Measurements from ENCODE around the gene PAX6.

PAX6 gene

DNA sequence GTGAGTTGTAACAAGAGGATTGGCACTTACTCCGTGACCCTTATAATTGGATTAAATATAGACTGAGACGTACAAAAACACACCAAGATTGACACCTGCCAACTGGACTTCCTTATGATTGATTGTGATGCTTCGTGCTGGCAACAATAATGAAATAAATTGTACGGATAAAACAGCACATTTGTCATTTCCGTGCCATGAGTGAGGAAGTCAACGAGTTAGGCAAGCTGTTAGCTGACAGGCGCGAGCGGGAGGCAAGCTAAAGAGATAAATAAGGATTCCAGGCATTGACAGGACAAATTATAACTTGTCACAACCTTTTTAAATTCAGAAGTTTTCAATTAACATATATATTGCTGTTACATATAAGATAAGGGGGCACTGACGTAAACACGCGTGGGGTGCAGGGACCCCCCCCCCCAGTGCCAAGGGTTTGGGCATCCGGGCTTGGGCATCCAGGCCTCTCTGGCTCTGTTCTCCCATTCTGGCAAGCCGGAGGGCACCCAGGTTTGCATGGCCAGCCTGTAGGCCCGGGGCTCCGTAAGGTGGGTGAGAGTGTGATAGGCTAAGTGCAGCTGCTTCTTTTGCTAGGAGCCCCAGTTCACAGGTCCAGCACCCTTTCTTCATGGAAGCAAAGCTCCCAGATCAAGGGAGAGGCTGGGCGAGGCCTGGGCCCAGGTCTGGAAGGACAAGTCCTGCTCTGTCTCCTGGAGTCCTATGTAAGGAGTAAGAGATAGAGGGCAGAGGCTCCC lies 11.2 kb upstream of the PAX6 start:
- peaks cover 19% of the 10 kb centered on the region for H3K4me1 ChIP-seq (ENCODE audit: control insufficient read depth, insufficient read depth, low read length)
- no peak for DNase-seq (ENCODE audit: low read depth, low spot score)
- H3K36me3 ChIP-seq (ENCODE audit: control insufficient read depth, insufficient read depth, low read length): no peaks in the 10 kb centered on the region
- no CpG with 5 or more reads among the region's 17 CpGs for WGBS (ENCODE audit: insufficient coverage, insufficient read length)
- H3K9me3 ChIP-seq (ENCODE audit: control insufficient read depth, insufficient read depth, low read length): no peaks in the 10 kb centered on the region
- H3K4me3 ChIP-seq (ENCODE audit: low read length): no peak overlapping the region
- peaks cover 74% of the 10 kb centered on the region for H3K27me3 ChIP-seq (ENCODE audit: control insufficient read depth, insufficient read depth, low read length)
- H3K27ac ChIP-seq (ENCODE audit: low read length): no peak overlapping the region

DNA sequence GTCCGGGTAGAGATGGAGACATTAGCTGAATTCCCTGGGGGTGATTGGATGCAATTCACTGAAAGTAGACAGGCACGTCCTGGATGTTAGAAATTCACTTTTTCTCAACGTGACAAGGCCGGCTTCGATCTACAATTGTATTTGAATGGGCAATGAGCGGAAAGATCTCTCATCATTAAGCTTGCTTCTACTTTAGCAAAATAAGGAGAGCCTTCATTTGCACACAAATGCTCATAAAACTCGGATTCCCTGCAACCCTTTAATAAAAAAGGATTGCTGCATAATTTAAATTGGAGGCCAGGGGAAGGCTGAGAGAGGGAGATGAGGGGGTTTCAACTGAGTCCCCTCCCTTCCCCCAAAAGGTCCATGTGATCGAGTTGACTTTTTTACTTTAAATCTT lies 10.6 kb upstream of the PAX6 start:
- no peak overlapping the region for H3K4me3 ChIP-seq (ENCODE audit: low read length)
- H3K27ac ChIP-seq (ENCODE audit: low read length): no peak overlapping the region
- peaks cover 76% of the 10 kb centered on the region for H3K27me3 ChIP-seq (ENCODE audit: control insufficient read depth, insufficient read depth, low read length)
- no peaks in the 10 kb centered on the region for H3K36me3 ChIP-seq (ENCODE audit: control insufficient read depth, insufficient read depth, low read length)
- WGBS (ENCODE audit: insufficient coverage, insufficient read length): no CpG with 5 or more reads among the region's 8 CpGs
- no peaks in the 10 kb centered on the region for H3K9me3 ChIP-seq (ENCODE audit: control insufficient read depth, insufficient read depth, low read length)
- no peak for DNase-seq (ENCODE audit: low read depth, low spot score)
- peaks cover 21% of the 10 kb centered on the region for H3K4me1 ChIP-seq (ENCODE audit: control insufficient read depth, insufficient read depth, low read length)

GRCh38 chr11:31821235-31821764 lies 10.2 kb upstream of the PAX6 start:
- H3K27ac ChIP-seq (ENCODE audit: low read length): no peak overlapping the region
- no peak for DNase-seq (ENCODE audit: low read depth, low spot score)
- H3K9me3 ChIP-seq (ENCODE audit: control insufficient read depth, insufficient read depth, low read length): no peaks in the 10 kb centered on the region
- H3K4me3 ChIP-seq (ENCODE audit: low read length): no peak overlapping the region
- no CpG with 5 or more reads among the region's 5 CpGs for WGBS (ENCODE audit: insufficient coverage, insufficient read length)
- peaks cover 76% of the 10 kb centered on the region for H3K27me3 ChIP-seq (ENCODE audit: control insufficient read depth, insufficient read depth, low read length)
- H3K36me3 ChIP-seq (ENCODE audit: control insufficient read depth, insufficient read depth, low read length): no peaks in the 10 kb centered on the region
- peaks cover 21% of the 10 kb centered on the region for H3K4me1 ChIP-seq (ENCODE audit: control insufficient read depth, insufficient read depth, low read length)

DNA sequence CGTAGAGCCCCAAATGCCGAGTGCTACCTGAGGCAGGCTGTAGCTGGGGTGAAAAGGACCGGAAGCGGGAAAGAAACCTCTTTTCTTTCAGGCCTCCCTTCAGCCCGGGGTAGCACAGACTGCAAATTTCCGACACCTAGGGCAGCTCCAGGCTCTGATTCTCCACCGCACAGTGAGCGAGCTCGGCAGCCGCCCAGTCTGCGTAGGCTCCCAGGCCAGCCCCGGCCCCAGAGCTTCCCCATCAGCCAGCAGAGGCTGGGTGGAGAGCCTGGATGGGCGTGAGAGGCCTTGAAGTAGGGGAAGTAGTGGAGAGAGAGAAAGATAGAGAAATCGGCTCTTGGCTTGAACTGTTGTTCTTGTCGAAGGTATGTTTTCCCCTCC lies 9.3 kb upstream of the PAX6 start:
- no CpG with 5 or more reads among the region's 15 CpGs for WGBS (ENCODE audit: insufficient coverage, insufficient read length)
- DNase-seq (ENCODE audit: low read depth, low spot score): no peak
- no peaks in the 10 kb centered on the region for H3K9me3 ChIP-seq (ENCODE audit: control insufficient read depth, insufficient read depth, low read length)
- no peaks in the 10 kb centered on the region for H3K36me3 ChIP-seq (ENCODE audit: control insufficient read depth, insufficient read depth, low read length)
- H3K27me3 ChIP-seq (ENCODE audit: control insufficient read depth, insufficient read depth, low read length): peaks cover 77% of the 10 kb centered on the region
- H3K4me3 ChIP-seq (ENCODE audit: low read length): peak overlapping the region; percentile 6; the same call in 1 of the 2 replicates
- H3K27ac ChIP-seq (ENCODE audit: low read length): no peak overlapping the region
- peaks cover 19% of the 10 kb centered on the region for H3K4me1 ChIP-seq (ENCODE audit: control insufficient read depth, insufficient read depth, low read length)

DNA sequence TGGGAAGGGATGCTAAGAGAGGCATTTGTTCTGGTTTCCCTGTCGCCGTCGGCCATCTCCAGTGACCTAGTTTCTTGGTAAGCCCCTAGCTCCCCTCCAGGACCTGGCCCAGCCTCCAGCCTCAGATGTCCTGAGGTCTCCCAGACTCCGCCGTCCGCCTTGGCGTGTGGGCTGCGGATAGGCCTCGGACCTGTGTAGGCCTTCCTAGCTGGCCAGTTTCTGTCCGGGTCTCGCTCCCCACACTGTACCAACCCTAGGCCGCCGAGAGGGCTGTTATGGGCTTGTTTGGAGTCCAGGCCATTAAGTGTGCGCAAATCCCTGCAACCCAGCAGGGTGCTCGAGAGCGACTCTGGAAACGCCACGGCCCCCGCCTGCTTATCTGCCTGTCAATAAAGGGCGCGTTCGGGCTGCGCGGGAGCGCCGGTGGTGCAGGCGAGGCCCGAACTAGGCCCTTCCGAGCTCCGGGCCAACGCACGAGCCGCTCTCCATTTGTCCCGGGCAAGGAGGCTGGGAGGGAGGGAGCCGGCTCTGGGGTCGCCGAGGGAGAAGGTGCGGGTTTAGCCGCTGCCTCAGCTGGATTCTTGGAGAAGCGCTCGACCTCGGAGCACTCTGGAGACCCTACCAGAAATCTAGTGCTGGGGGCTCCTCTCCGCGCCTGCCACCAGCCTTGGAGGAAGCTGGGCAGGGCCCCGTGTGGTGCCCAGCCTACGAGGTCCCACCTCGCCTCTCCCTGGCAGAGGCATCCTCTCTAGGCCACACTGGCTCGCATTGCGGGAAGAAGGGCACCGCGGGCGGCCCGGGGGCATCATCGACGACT lies 8.7 kb upstream of the PAX6 start:
- no peak for DNase-seq (ENCODE audit: low read depth, low spot score)
- Histone ChIP-seq H3K27me3 (ENCODE audit: control insufficient read depth, insufficient read depth, low read length) (peaks cover 77% of the 10 kb centered on the region), H3K4me1 (ENCODE audit: control insufficient read depth, insufficient read depth, low read length) (peaks cover 16% of the 10 kb centered on the region), H3K27ac (ENCODE audit: low read length) (no peak overlapping the region), H3K9me3 (ENCODE audit: control insufficient read depth, insufficient read depth, low read length) (no peaks in the 10 kb centered on the region), H3K4me3 (ENCODE audit: low read length) (peak overlapping the region; percentile 15; the same call in 1 of the 2 replicates), H3K36me3 (ENCODE audit: control insufficient read depth, insufficient read depth, low read length) (no peaks in the 10 kb centered on the region)
- no CpG with 5 or more reads among the region's 55 CpGs for WGBS (ENCODE audit: insufficient coverage, insufficient read length)

DNA sequence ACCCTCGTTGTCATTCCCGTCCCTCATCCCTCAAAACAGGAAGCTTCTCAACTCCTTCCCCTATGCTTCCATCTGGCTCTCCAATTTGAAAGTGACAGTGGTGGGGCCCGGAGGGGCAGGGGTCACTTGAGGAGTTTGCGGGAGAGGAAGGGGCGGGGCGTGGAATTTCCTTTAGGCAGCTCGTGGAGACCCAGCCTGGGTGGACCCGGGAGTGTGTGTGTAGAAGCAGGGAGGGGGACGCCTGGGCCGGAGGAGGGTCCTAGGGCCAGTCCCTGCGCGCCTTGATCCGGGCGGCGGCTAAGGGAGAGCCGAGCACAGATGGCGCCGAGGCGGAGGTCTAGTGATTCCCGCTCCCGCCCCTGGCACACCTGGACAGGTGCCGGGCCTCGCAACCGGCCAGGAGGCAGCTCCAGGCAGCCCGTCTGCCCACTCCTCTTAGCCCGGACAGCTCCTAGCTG lies 7.8 kb upstream of the PAX6 start:
- H3K36me3 ChIP-seq (ENCODE audit: control insufficient read depth, insufficient read depth, low read length): no peaks in the 10 kb centered on the region
- H3K9me3 ChIP-seq (ENCODE audit: control insufficient read depth, insufficient read depth, low read length): no peaks in the 10 kb centered on the region
- peaks cover 16% of the 10 kb centered on the region for H3K4me1 ChIP-seq (ENCODE audit: control insufficient read depth, insufficient read depth, low read length)
- DNase-seq (ENCODE audit: low read depth, low spot score): no peak
- H3K27me3 ChIP-seq (ENCODE audit: control insufficient read depth, insufficient read depth, low read length): peaks cover 81% of the 10 kb centered on the region
- WGBS (ENCODE audit: insufficient coverage, insufficient read length): no CpG with 5 or more reads among the region's 26 CpGs
- H3K27ac ChIP-seq (ENCODE audit: low read length): no peak overlapping the region
- no peak overlapping the region for H3K4me3 ChIP-seq (ENCODE audit: low read length)

GRCh38 chr11:31818425-31818755 lies 7.3 kb upstream of the PAX6 start:
- Histone ChIP-seq H3K27me3 (ENCODE audit: control insufficient read depth, insufficient read depth, low read length) (peaks cover 86% of the 10 kb centered on the region), H3K4me3 (ENCODE audit: low read length) (no peak overlapping the region; the same call in 1 of the 2 replicates), H3K36me3 (ENCODE audit: control insufficient read depth, insufficient read depth, low read length) (no peaks in the 10 kb centered on the region), H3K9me3 (ENCODE audit: control insufficient read depth, insufficient read depth, low read length) (no peaks in the 10 kb centered on the region), H3K4me1 (ENCODE audit: control insufficient read depth, insufficient read depth, low read length) (peaks cover 13% of the 10 kb centered on the region), H3K27ac (ENCODE audit: low read length) (no peak overlapping the region)
- no peak for DNase-seq (ENCODE audit: low read depth, low spot score)
- no CpG with 5 or more reads among the region's 9 CpGs for WGBS (ENCODE audit: insufficient coverage, insufficient read length)

DNA sequence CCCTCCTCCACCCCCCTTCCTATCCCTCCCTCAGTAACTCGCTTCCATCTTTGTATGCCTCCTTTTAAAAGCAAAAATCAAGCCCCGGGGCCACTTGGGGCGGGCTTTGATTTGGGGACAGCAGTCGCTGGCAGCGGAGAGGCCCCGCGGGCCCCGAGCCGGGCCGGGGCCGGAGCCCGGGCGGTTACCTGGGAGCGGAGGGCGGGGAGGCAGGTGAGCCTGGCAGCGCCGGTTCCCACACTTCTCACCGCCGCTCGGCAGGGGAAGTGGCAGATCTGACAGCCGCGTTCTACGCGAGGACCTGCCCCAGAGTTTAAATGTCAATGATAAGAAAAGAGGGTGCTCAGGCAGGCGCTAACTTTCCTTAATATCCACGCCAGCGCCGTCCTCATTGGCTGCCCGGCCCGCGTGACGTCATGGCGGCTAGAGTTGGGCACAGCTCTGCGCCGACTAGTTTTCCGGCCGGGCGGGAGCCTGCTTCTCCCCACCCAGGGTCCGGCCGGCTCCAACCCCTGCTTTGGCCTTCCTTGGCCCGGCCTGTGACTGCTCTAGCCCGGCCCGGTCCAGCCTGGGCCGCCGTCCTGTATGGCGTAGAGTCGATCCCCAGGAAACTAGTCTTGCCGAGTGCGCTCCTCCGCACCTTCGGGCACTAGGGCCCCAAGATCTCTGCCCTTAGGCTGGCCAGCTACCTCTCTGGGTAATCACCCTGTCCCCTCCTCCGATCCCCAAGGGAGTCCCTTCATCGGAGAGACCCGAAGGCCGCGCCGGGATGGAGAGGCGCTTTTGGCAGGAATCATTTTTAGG lies 6.7 kb upstream of the PAX6 start:
- Histone ChIP-seq H3K36me3 (ENCODE audit: control insufficient read depth, insufficient read depth, low read length) (no peaks in the 10 kb centered on the region), H3K4me3 (ENCODE audit: low read length) (peak overlapping the region; percentile 42; the same call in 1 of the 2 replicates), H3K27me3 (ENCODE audit: control insufficient read depth, insufficient read depth, low read length) (peaks cover 86% of the 10 kb centered on the region), H3K27ac (ENCODE audit: low read length) (no peak overlapping the region), H3K4me1 (ENCODE audit: control insufficient read depth, insufficient read depth, low read length) (peaks cover 8% of the 10 kb centered on the region; the same call in 1 of the 2 replicates), H3K9me3 (ENCODE audit: control insufficient read depth, insufficient read depth, low read length) (no peaks in the 10 kb centered on the region)
- WGBS (ENCODE audit: insufficient coverage, insufficient read length): no CpG with 5 or more reads among the region's 58 CpGs
- DNase-seq (ENCODE audit: low read depth, low spot score): no peak

GRCh38 chr11:31817054-31817620 lies 6.0 kb upstream of the PAX6 start:
- Histone ChIP-seq H3K9me3 (ENCODE audit: control insufficient read depth, insufficient read depth, low read length) (no peaks in the 10 kb centered on the region), H3K36me3 (ENCODE audit: control insufficient read depth, insufficient read depth, low read length) (no peaks in the 10 kb centered on the region), H3K4me1 (ENCODE audit: control insufficient read depth, insufficient read depth, low read length) (peaks cover 12% of the 10 kb centered on the region), H3K27ac (ENCODE audit: low read length) (no peak overlapping the region), H3K4me3 (ENCODE audit: low read length) (no peak overlapping the region; the same call in 1 of the 2 replicates), H3K27me3 (ENCODE audit: control insufficient read depth, insufficient read depth, low read length) (peaks cover 88% of the 10 kb centered on the region)
- WGBS (ENCODE audit: insufficient coverage, insufficient read length): no CpG with 5 or more reads among the region's 48 CpGs
- no peak for DNase-seq (ENCODE audit: low read depth, low spot score)
